HG03139 (cell line): ENCODE results near the gene RNU1-2.
"Not testable (repeated sequence)": the region's sequence is repeated elsewhere in the genome, so short reads cannot be mapped to it uniquely, and the experiment has no call there.

Source experiments
- ATAC-seq: cut with Tn5 transposase; IDR thresholded peaks from one replicate; pipeline ENCODE4 v1.9.1; 2021; ENCODE audit not compliant: unreplicated experiment

Gene RNU1-2

GRCh38 chr1:16925635-16926490 is 30.1 kb downstream of the RNU1-2 start:
- ATAC-seq: no peak

GRCh38 chr1:16926491-16927073 is 30.8 kb downstream of the RNU1-2 start:
- no peak for ATAC-seq

GRCh38 chr1:16927256-16927655 is 31.5 kb downstream of the RNU1-2 start:
- ATAC-seq: no peak

GRCh38 chr1:16927711-16928485 is 32.1 kb downstream of the RNU1-2 start:
- no peak for ATAC-seq

- not testable (repeated sequence) for ATAC-seq
Measured at GRCh38 chr1:16929146-16930041, 33.6 kb downstream of the RNU1-2 start.

- not testable (repeated sequence) for ATAC-seq
Measured at GRCh38 chr1:16931206-16931934, 35.6 kb downstream of the RNU1-2 start.

- not testable (repeated sequence) for ATAC-seq
Measured at GRCh38 chr1:16933945-16934344, 38.2 kb downstream of the RNU1-2 start.

GRCh38 chr1:16936580-16936979 is 40.8 kb downstream of the RNU1-2 start:
- not testable (repeated sequence) for ATAC-seq

GRCh38 chr1:16938351-16939321 is 42.9 kb downstream of the RNU1-2 start:
- no peak for ATAC-seq

GRCh38 chr1:16939386-16940180 is 43.8 kb downstream of the RNU1-2 start:
- not testable (repeated sequence) for ATAC-seq

- no peak for ATAC-seq
Measured at GRCh38 chr1:16944038-16944437, 48.3 kb downstream of the RNU1-2 start.

- not testable (repeated sequence) for ATAC-seq
Measured at GRCh38 chr1:16945512-16945911, 49.7 kb downstream of the RNU1-2 start.
